ENCODE data around the gene CHDH. TPM values are rescaled to one million over a fixed set of nuclear protein-coding genes. Genes with fewer than 3 reads are reported as not detected.

Gene CHDH
- total RNA-seq, 1 donor from 2014 or later: 1.7 TPM

DNA sequence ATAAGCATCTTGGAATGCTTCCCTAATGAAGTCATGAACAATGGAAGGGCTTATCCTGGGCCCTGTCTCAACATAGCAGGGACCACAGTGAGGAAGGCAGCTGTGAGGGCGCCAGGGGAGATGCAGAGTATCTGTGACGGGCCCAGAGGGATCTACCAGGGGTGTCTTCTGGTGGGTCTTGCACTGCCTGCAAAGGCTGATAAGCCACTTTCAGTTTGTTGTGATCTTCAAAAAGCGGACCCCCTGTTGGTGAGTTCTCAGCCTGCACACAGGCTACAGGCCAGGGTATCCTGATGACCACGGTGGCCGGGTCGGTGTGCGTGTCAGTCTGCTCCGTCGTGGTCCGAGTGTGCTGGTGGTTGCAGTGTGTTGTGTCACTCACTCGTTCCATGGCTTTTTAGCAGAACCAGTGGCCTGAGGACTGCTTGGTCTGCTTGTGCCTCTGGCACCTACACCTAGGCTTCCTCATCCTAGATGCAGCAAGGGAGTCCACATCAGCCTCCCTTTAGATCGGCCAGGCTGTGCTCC, 46.8 kb downstream of the CHDH start:
- Histone ChIP-seq H3K27ac (no peak overlapping the region), H3K4me3 (no peak overlapping the region), H3K36me3 (no peaks in the 10 kb centered on the region), H3K4me1 (peaks cover 21% of the 10 kb centered on the region), H3K9me3 (no peaks in the 10 kb centered on the region), H3K27me3 (no peaks in the 10 kb centered on the region)
- intact Hi-C loops (cut with DNase I): no loop called here
- DNase-seq (ENCODE audit: extremely low spot score in 2 of 2): no peak
- no peak for TF ChIP-seq POLR2AphosphoS5 (IDR thresholded peaks at IDR 0.05; ENCODE audit: insufficient read depth in 1 of 2, low read depth in 1 of 2)

DNA sequence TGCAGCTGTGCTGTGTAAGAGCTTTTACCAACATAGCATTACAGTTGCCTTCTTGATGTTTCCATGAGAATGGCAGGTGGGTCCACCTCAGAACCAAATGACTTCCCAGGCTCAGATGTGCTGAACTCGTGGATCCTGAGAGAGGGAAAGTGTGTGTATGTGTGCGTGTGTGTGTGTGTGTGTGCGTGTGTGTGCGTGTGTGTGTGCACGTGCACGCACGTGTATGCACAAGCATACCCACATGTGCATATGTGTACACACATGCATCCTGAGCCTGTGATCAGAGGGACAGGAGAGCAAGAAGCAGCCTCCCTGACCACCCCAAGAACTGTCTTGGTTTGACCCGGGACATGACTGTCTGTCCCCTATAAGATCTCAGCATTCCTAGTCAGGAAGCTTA, 48.1 kb downstream of the CHDH start:
- intact Hi-C loops (cut with DNase I): no loop called here

DNA sequence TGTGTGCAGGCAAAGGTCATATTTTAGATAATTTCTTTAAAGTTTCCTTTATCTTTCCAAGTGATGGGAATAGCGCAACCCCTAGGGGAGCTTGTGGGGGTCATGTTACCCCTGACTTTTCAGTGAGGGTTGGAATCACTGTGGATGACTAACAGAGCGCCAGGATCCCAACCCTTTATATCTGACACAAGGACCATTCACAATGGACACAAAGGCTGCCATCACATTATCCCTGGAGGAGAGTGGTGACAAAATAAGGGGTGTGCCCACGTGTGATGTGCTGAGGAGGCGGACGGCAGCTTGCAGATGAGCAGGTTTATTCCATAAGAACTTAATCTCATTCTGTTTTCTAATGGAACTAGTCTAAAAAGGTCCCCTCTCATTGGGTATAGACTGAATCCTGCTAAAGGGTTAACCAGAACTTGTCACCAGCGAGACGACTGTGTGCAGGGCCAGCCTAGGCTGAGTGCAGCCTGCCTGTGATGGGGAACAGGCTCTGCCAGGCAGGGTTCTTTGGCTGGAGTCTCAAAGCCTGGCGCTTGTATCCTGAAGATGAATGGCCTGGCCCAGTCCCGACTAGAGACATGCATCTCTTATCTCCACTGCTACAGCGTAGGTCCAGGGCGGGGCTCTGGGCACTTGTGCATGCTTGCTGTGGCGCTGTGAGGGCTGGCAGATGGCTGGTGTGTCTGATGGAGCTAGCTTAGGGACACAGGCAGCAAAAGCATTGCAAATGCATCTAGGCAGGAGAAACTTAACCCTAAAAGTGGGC, 50.2 kb downstream of the CHDH start:
- H3K4me1 ChIP-seq: peaks cover 21% of the 10 kb centered on the region
- TF ChIP-seq, protein P1, sequence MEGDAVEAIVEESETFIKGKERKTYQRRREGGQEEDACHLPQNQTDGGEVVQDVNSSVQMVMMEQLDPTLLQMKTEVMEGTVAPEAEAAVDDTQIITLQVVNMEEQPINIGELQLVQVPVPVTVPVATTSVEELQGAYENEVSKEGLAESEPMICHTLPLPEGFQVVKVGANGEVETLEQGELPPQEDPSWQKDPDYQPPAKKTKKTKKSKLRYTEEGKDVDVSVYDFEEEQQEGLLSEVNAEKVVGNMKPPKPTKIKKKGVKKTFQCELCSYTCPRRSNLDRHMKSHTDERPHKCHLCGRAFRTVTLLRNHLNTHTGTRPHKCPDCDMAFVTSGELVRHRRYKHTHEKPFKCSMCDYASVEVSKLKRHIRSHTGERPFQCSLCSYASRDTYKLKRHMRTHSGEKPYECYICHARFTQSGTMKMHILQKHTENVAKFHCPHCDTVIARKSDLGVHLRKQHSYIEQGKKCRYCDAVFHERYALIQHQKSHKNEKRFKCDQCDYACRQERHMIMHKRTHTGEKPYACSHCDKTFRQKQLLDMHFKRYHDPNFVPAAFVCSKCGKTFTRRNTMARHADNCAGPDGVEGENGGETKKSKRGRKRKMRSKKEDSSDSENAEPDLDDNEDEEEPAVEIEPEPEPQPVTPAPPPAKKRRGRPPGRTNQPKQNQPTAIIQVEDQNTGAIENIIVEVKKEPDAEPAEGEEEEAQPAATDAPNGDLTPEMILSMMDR (IDR thresholded peaks at IDR 0.05): no peak
- TF ChIP-seq POLR2AphosphoS5 (IDR thresholded peaks at IDR 0.05; ENCODE audit: insufficient read depth in 1 of 2, low read depth in 1 of 2): no peak
- no peak for TF ChIP-seq POLR2A (IDR thresholded peaks at IDR 0.05)
- no peaks in the 10 kb centered on the region for H3K27me3 ChIP-seq
- intact Hi-C loops (cut with DNase I): no loop called here
- H3K36me3 ChIP-seq: no peaks in the 10 kb centered on the region
- no peak for DNase-seq (ENCODE audit: extremely low spot score in 2 of 2)
- no peak overlapping the region for H3K4me3 ChIP-seq
- H3K27ac ChIP-seq: no peak overlapping the region
- H3K9me3 ChIP-seq: no peaks in the 10 kb centered on the region

More for the DNA sequence above, 48.1 kb downstream of the CHDH start:
- TF ChIP-seq, protein P1 (IDR thresholded peaks at IDR 0.05): no peak
- no peak for TF ChIP-seq POLR2A (IDR thresholded peaks at IDR 0.05)
- TF ChIP-seq POLR2AphosphoS5 (IDR thresholded peaks at IDR 0.05; ENCODE audit: insufficient read depth in 1 of 2, low read depth in 1 of 2): no peak
- Histone ChIP-seq H3K9me3 (no peaks in the 10 kb centered on the region), H3K27me3 (no peaks in the 10 kb centered on the region), H3K36me3 (no peaks in the 10 kb centered on the region), H3K4me1 (peaks cover 21% of the 10 kb centered on the region), H3K27ac (no peak overlapping the region), H3K4me3 (no peak overlapping the region)
- DNase-seq (ENCODE audit: extremely low spot score in 2 of 2): no peak

DNA sequence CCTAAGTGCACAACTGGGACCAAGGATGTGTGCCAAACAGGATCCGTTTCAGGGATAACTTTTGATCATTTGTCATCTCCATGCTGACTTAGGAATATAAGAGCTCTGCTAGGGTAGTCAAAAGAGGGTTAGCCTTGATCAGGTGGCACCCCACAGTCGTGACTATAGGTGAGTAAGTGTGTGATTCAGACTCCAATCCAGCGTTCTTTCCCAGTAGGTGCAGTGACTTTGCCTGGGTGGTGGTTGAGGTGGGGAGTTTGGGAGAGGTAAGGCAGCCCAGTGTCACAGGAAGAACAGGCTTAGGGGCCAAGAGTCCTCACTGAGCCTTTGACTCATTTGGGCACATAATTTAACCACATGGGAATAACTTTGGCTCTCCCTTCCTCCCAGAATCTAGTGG, 51.0 kb downstream of the CHDH start:
- H3K4me3 ChIP-seq: no peak overlapping the region
- intact Hi-C loops (cut with DNase I): no loop called here
- H3K27ac ChIP-seq: no peak overlapping the region
- no peaks in the 10 kb centered on the region for H3K27me3 ChIP-seq
- no peaks in the 10 kb centered on the region for H3K36me3 ChIP-seq
- TF ChIP-seq, protein P1 (IDR thresholded peaks at IDR 0.05): no peak
- no peak for TF ChIP-seq POLR2AphosphoS5 (IDR thresholded peaks at IDR 0.05; ENCODE audit: insufficient read depth in 1 of 2, low read depth in 1 of 2)
- TF ChIP-seq POLR2A (IDR thresholded peaks at IDR 0.05): no peak
- no peaks in the 10 kb centered on the region for H3K9me3 ChIP-seq
- H3K4me1 ChIP-seq: peaks cover 16% of the 10 kb centered on the region
- no peak for DNase-seq (ENCODE audit: extremely low spot score in 2 of 2)

DNA sequence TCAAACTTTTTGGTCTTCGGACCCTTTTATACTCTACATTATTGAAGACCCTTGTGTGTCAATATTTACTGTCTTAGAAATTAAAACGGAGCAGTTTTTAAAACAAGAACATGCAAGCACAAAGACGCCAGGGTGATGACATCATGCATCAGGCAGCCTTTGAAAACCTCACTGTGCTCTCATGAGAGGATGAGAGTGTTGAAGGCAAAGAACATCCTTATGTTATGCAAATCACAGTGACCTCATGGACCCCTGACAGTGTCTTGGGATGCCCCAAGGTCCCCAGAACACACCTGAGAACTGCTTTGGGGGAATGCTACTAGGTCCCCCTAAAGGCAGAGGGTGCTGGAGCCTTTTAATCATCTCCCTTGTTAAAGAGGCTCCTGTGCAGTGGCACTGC, 51.6 kb downstream of the CHDH start:
- TF ChIP-seq POLR2A (IDR thresholded peaks at IDR 0.05) (no peak), POLR2AphosphoS5 (IDR thresholded peaks at IDR 0.05; ENCODE audit: insufficient read depth in 1 of 2, low read depth in 1 of 2) (no peak)
- TF ChIP-seq, protein P1 (IDR thresholded peaks at IDR 0.05): no peak
- no peak for DNase-seq (ENCODE audit: extremely low spot score in 2 of 2)
- Histone ChIP-seq H3K9me3 (no peaks in the 10 kb centered on the region), H3K36me3 (no peaks in the 10 kb centered on the region), H3K27me3 (no peaks in the 10 kb centered on the region), H3K4me3 (no peak overlapping the region), H3K27ac (no peak overlapping the region), H3K4me1 (peaks cover 10% of the 10 kb centered on the region)
- intact Hi-C loops (cut with DNase I): no loop called here
